HG03521 (cell line): ENCODE data around the gene ANKRD27.
A peak's percentile ranks its signal among the peaks of the same experiment; 100 is the strongest.
"Not testable (repeated sequence)": the region's sequence is repeated elsewhere in the genome, so short reads cannot be mapped to it uniquely, and the experiment has no call there.

Experiments
- ATAC-seq: cut with Tn5 transposase; IDR thresholded peaks from one replicate; pipeline ENCODE4 v1.9.1; 2021; ENCODE audit warnings: mild to moderate bottlenecking, moderate library complexity; ENCODE audit not compliant: unreplicated experiment

The ANKRD27 gene

DNA sequence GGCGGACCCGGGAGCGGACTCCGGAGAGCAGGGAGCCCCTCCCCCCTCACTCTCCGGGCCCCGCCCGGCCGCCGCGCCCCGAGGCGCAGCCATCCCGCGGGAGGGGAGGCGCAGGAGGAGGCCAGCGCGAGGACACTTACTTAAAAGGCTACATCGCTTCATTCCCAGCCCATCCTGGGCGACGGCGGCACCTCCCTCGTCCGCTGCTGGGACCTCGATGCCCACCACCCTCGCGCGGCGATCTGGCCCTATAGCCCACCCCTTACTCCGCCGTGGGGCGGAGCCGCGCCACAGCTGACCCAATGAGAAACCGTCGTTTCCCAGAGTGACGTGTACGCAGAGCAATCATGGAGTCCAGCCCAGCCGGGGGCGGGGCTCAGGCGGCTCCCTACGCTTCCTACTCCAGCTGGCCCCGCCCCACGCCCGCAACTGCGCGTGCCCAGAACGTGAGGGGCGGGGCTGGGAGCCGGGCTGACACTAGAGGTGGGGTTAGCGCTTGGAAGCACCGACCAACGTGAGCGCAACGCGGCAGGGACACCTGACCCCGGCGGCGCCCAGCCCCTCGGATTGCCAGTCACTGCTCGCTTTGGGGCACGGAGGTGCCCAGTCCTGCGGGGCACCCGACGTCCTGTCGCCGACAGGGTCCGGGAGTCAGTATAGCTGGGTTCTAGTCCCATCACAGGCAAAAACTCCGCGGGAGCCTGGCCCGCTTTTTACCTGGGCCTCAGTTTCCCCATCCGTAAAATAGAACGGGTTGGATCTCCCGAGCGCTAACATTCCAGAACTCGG lies at the start of gene ANKRD27:
ANKRD27 (minus strand) TSS at position 250 of the 789 bp plus-strand sequence. CDS start 16,165 bp downstream, outside the sequence.
- ATAC-seq: peak; percentile 95

- no peak for ATAC-seq
Observed at GRCh38 chr19:32720936-32721250, 45.9 kb upstream of the ANKRD27 start.

GRCh38 chr19:32720216-32720935 lies 45.4 kb upstream of the ANKRD27 start:
- ATAC-seq: no peak

DNA sequence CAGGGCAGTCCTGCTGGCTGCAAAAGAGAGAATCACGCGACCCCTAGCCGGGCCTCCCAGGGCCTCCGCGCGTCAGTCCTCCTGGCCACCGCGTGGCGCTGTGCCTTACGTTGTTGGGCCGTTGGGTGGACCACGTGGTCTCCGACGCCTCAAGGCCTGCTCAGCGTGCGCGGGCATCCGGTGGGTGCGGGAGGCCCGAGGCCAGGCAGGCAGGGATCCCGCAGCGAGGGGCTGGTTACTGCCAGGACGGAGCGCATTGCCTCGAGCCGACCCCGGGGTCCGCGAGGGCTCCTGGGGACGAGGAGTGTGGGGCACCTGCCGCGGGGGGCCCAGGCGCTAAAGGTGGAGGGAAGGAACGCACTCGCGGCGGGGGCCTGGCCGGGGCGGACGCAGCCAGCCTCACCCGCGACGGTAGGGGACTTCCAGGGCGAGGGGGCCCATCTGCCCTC lies 44.7 kb upstream of the ANKRD27 start, which contains the start of gene TDRD12:
TDRD12 (plus strand) TSS at position 157 of the 449 bp plus-strand sequence. CDS start 306 bp downstream, outside the sequence.
- ATAC-seq: no peak

GRCh38 chr19:32718286-32718685 lies 43.3 kb upstream of the ANKRD27 start:
- no peak for ATAC-seq

GRCh38 chr19:32717496-32717895 lies 42.5 kb upstream of the ANKRD27 start:
- no peak for ATAC-seq

- not testable (repeated sequence) for ATAC-seq
Observed at GRCh38 chr19:32716203-32716602, 41.2 kb upstream of the ANKRD27 start.

- no peak for ATAC-seq
Observed at GRCh38 chr19:32711747-32712146, 36.8 kb upstream of the ANKRD27 start.

GRCh38 chr19:32709032-32709431 lies 34.1 kb upstream of the ANKRD27 start:
- no peak for ATAC-seq

- ATAC-seq: no peak
Observed at GRCh38 chr19:32708457-32708856, 33.5 kb upstream of the ANKRD27 start.

- ATAC-seq: not testable (repeated sequence)
Observed at GRCh38 chr19:32704006-32704405, 29.0 kb upstream of the ANKRD27 start.

DNA sequence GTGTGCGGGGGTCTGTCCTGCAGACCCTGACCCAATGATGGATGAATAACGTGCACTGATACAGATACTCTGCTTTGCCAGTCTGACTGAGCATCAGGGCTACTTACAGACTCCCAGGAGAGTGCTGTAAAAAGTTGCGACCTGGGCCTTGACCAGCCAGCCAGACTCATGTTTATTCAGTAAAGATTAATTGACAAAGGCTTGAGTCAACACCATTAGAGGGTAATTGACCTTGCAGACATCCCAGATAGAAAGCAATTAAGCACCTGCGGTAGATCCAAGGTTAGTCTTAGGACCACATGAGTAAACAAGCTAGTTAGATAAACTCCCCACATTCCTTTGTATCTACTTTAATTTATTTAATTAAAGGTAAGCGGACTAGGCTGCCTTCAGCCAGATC lies 27.0 kb upstream of the ANKRD27 start:
- no peak for ATAC-seq

GRCh38 chr19:32700129-32700528 lies 25.1 kb upstream of the ANKRD27 start:
- ATAC-seq: not testable (repeated sequence)

DNA sequence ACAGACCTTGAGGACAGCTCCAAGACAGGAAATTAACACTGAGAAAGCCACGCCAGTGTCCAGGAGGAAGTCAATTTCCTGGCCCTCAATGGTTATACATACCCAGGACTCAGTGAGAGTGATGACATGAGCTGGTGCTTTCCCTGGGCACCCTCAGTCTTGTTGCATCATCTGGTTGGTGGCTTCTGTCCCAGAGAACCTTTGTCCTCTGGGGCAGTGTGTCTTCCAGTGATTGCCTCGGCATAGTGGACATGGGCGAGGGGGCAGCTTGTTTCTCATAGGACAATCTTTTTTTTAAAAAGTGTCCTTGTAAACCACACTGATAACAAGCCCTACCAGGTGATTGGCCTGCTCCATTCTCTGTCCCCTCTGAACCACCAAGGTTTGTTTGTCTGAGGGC lies 21.8 kb upstream of the ANKRD27 start:
- not testable (repeated sequence) for ATAC-seq

GRCh38 chr19:32695506-32695905 lies 20.5 kb upstream of the ANKRD27 start:
- not testable (repeated sequence) for ATAC-seq

- ATAC-seq: not testable (repeated sequence)
Observed at GRCh38 chr19:32694851-32695250, 19.9 kb upstream of the ANKRD27 start.

DNA sequence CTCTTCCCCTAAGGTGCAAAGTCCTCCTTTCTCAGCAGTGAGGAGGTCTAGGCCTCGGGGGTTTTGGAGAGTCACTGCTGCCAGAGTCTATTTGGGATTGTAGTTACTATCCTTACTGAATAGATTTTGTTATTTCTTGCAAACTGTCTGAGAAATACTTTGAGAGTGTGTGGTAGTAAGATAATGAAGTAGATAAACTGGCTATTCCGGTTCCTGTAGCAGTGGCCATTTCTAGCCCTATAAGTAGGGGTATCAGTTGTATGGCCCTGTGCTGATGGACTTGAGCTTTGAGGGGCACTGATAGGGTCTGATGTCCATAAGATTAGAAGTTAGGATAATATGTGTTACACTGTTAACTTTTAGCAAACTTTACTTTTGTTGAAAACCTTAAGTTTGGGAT lies 19.3 kb upstream of the ANKRD27 start:
- not testable (repeated sequence) for ATAC-seq

GRCh38 chr19:32693151-32694108 lies 18.4 kb upstream of the ANKRD27 start:
- not testable (repeated sequence) for ATAC-seq

DNA sequence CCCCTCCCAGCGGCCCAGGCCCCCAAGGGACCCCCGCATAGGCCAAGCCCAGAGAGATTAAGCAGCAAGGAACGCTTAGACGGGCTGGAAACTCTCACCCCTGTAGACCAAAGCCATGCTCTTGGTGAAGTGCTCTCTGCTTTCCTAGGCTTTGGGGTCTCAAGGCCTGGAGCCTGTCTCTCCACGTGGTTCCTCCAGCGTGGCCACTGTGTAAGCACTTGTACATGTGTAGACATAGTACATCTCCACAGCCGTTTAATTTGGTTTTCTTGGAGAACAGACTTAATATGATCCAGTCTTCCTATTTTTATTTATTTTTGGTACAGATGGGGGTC lies 17.7 kb upstream of the ANKRD27 start:
- no peak for ATAC-seq

GRCh38 chr19:32691952-32692726 lies 17.2 kb upstream of the ANKRD27 start:
- ATAC-seq: peak; percentile 51
